CD4-positive, alpha-beta T cell treated with Interleukin-15 for 4 hours (primary cell): ENCODE results near the gene ATP2B1.

Experiments used
- DNase-seq: peaks from one replicate; pipeline ENCODE4 v3.0.0-alpha.2; 2020; ENCODE audit warnings: low spot score

Gene ATP2B1

DNA sequence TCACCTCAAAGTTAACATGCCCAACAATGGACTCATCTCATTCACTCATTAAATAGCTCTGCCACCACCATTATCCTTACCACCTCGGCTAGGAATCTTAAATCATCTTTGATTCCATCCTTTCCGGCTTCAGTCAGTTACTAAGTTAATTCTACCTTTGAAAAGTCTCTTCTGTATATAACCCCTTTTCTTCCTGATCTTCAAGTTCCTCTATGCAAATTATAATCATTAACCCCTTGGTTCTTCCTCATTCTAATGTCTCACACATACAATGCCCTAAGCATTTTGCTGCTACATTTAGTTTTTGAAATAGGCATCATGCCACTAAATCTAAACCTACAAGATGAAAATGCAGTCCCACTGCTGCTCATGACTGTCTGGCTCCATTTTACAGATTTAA is 51.6 kb downstream of the ATP2B1 start:
- DNase-seq = no peak

DNA sequence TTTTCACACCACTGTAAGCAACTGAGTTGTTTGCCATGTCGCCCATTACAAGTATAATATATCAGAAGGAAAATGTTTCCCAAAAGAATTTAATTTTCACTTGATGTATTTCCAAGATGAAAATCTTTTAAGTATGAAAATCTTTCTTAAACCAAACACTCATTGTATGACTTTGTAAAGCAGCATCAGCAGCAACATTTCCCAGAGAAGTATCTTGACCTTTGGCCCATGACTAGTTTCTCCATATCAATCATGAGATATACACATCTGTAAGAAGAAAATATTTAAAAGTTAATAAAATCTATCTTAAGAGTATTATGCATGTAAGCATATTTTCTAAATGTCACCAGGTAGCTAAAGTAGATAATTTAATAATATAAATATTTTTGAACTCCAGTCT is 52.8 kb downstream of the ATP2B1 start:
- DNase-seq = no peak

- no peak for DNase-seq
These were observed 57.4 kb downstream of the ATP2B1 start for GRCh38 chr12:89651192-89651591.

DNA sequence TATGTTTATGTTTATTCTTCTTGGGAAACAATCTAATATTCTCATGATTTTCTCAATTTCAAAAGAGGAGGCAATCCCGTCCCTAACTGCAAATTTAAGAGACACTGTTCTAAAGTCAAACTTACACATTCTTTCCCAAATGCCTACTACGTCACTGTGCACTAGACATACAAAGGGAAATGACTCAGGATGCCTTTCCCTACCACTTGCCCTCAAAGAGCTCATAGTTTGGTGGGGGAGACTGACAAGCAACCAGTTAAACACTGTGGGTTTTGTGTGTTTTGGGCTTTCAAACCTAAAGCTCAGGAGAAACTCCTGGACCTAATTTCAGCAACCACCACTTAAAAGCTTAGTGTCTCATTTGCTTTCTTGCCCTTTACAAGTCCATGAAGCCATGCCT is 58.4 kb downstream of the ATP2B1 start:
- no peak for DNase-seq

DNA sequence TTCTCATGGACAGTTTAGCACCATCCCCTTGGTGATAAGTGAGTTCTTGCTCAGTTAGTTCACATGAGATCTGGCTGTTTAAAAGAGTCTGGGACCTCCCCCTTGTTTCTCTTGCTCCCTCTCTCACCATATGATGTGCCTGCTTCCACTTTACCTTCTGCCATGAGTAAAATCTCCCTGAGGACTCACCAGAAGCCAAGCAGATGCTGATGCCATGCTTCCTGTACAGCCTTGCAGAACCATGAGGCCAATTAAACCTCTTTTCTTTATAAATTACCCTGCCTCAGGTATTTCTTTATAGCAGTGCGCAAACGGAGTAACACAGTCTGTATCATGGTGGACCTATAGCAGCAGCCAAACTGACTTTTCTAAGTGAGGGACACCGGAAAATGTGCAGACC is 58.8 kb downstream of the ATP2B1 start:
- DNase-seq = no peak

DNA sequence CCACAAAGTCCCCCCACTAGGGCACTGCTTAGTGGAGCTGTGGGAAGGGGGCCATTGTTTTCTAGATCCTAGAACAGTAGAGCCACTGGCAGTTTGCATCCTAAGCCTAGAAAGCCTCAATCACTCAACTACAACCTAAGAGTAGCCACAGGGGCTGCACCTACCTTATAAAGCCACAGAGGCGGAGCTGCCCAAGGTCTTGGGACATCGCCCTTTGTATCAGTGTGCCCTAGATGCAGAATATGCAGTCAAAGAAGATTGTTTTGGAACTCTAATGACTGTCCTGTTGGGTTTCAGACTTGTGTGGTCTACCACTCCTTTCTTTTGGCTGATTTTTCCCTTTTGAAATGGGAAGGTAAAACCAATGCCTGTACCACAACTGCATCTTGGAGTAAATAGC is 59.5 kb downstream of the ATP2B1 start:
- DNase-seq = no peak

GRCh38 chr12:89648211-89648930 is 60.3 kb downstream of the ATP2B1 start:
- no peak for DNase-seq

GRCh38 chr12:89645434-89645833 is 63.2 kb downstream of the ATP2B1 start:
- no peak for DNase-seq

- no peak for DNase-seq
These were observed 65.7 kb downstream of the ATP2B1 start for GRCh38 chr12:89642959-89643358.

DNA sequence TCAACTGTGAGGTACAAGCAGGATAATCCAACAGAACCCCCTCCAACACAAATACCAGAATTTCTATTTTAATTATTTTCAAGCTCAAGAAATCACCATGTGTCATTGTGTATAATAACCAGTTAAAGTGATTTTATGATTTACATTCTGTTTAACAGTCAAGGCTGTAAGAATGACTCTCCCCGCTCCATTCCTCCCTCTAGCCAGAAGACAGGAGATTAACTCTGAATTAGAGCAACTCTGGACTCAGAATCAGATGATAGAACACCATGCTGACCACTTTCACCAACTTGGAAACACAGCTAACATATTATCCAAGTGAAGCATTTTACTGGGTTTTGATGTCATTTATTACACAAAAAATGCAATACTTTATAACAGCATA is 71.9 kb downstream of the ATP2B1 start:
- DNase-seq = no peak

DNA sequence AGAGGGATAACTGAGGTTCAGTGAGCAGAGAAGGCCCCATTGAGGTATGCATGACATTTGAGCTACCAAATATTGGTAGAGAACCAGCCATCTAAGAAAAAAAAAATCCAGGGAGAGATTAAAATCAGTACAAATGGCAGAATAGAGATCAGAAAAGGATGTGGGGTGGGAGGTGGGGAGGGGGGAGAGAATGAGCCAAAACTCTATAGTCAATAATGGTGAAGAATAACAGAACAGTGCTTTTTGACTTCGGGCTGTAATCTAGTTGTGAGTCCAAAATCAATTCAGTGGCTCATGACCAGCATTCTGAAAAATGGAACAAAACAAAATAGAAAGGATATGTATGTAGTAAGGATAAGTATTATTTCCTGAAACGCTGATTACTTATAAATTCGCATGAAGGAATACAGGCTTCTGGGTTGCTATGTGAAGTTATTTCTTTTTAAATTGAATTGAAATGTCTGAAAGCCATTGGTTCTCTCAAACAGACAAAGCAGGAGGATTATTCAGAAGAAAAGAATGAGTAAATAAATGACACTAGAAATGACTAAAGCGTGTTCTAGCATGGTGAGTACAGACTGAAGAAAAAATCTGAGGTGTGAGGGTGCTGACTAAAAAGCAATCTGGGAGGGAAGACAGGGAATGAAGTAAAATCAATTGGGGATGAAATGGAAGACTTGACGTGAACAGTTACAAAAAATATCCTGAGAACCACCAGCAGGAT is 72.4 kb downstream of the ATP2B1 start:
- no peak for DNase-seq

DNA sequence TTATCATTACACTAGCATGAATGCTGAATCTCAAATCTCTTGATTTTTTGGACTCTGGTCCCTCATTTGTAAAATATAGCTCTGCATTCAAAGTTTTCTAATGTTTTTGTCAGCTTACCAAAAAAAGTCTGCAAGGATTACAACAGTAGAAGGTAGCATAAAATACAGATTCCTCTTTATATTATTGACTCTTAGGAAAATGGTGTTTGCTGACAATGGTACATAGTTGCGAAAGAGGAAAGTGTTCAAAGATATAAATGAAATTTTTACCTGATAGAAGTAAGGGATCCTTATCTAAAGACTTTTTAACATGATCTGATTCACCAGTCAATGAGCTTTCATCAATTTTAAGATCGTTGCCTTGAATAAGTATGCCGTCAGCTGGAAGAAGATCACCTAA is 74.1 kb downstream of the ATP2B1 start:
- DNase-seq = no peak

GRCh38 chr12:89632778-89633177 is 75.9 kb downstream of the ATP2B1 start:
- DNase-seq = no peak

DNA sequence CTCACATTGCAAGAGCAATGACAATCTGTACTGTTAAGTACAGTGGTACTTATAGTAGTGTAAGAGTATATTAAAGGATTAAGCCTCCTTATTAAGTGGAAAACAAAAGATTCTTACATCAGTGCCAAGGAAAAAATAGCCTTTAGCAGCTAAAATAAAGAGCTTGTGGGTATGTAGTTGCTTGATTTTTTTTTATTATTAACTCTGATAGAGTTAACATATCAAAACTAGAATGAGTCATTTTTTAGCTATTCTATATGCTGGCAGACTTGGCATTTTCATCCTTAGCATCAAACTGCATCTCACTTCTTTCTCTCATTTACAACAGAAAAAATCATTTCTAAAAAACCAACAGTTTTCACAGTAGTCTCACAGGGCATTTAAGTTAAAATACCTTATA is 86.5 kb downstream of the ATP2B1 start:
- no peak for DNase-seq

DNA sequence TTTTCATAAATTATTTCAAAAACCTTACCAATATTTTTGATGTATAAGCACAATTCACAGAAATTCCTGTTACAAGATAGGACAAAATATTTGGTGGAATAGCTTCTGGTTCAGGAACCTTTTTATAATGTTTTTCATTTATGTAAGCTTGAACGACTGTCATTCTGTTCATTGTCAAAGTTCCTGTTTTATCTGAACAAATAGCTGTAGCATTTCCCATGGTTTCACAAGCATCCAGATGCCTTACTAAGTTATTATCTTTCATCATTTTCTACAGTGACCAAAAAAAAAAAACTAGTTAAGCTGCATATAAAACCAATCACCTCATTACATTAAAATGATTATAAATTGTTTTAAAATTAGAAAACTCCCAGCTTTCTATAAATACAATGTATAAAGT is 87.1 kb downstream of the ATP2B1 start:
- DNase-seq = no peak

- DNase-seq = no peak
These were observed 88.9 kb downstream of the ATP2B1 start for GRCh38 chr12:89619764-89620163.

DNA sequence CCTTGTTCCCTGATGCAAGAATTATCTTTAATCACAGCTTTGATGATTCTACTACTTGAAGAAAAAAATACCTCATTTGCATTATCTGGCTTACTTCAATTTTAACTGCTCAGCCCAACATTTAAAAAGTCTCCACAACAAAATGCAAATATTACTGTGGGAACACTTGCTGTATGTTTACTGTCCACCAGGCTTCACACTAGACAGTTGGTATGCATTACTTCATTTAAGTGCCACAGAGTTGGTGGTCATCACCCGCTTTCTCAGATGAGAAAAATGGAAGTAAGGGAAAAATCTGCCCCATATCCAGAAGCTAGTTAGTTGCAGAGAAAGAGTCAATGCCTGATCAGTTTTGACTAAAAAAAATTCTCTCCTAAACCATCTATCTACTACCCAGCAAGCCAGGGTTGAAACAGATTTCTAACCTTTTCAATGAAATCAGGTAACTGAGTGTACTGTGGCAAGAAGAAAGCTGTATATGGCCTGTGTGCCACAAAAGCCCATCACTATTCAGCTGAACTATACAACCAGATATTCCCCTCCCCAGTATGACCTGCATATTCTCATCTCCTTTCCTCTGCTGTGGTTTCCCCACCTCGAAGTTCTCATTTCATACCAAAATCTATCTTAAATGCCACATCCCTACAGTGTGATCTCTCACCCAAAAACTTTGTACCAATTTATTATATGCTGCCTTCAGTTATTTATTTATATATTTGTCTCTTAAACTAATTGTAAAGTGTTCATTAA is 90.3 kb downstream of the ATP2B1 start:
- no peak for DNase-seq

DNA sequence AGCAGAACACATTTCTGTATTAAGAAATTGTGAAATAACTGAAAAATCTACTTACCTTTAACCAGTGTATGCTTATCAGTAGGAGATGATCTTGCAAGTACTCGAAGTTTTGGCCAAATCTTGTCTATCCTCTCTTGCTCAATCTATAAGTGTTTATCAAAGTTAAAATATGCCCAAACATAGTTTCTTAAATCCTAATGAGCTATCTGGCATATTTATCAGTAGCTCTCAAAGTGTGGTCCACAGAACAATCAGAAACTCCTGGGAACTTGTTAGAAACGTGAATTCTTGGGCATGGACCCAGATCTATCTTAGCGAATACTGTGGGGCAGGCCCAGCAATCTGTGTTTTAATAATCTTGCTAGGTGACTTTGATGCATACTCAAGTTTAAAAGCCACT is 98.3 kb downstream of the ATP2B1 start:
- DNase-seq = no peak

GRCh38 chr12:89603678-89604077 is 105.0 kb downstream of the ATP2B1 start:
- DNase-seq = no peak

GRCh38 chr12:89597770-89598169 is 110.9 kb downstream of the ATP2B1 start:
- no peak for DNase-seq

DNA sequence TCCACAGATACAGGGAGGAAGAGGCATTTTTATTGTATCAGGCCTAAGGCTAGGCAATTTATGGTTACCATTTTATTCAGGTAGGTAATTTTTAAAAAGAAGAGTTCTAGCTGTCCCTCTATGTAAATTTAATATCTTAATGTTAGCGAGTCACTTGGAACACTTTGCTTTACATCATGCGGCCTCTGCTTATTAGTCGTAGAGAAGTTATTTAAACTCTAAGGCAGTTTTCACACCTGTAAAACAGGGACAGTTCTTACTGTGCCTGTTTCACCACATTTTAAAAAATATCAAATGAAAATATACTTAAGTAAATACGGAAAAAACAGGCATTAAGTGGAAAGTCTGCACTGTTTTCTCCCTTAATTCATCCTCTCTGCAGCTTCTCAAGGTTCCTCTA is 111.4 kb downstream of the ATP2B1 start:
- no peak for DNase-seq

- DNase-seq = no peak
These were observed 114.8 kb downstream of the ATP2B1 start for GRCh38 chr12:89593873-89594272.

- no peak for DNase-seq
These were observed 115.4 kb downstream of the ATP2B1 start for GRCh38 chr12:89593233-89593632.
